Mucosa of descending colon (tissue), 3 donors: ENCODE data around the gene MAMSTR. TPM values are rescaled to one million over a fixed set of nuclear protein-coding genes. Genes with fewer than 3 reads are reported as not detected.

Source experiments
- ATAC-seq: fragments of 200-7000 bp; cut with Tn5 transposase; one replicate; pipeline ENCODE4 v1.9.1; 2020; ENCODE audit warnings: mild to moderate bottlenecking, moderate library complexity
- DNase-seq, 3 donors: peaks; one replicate each; pipeline ENCODE4 v3.0.0-alpha.2; 2020
- H3K36me3 ChIP-seq: fragments of 200-600 bp; one replicate; pipeline ENCODE4 v1.8.0; 2021; ENCODE audit warnings: low read depth, mild to moderate bottlenecking
- H3K4me1 ChIP-seq: fragments of 200-600 bp; one replicate; pipeline ENCODE4 v1.8.0; 2021; ENCODE audit warnings: low read depth, mild to moderate bottlenecking
- H3K4me3 ChIP-seq: fragments of 200-600 bp; one replicate; pipeline ENCODE4 v1.8.0; 2021; ENCODE audit warnings: mild to moderate bottlenecking
- H3K9me3 ChIP-seq: fragments of 200-600 bp; one replicate; pipeline ENCODE4 v1.8.0; 2021; ENCODE audit warnings: mild to moderate bottlenecking
- intact Hi-C, 2 donors: fragments of 100-400 bp; cut with DNase I in 1 of 2; cut with micrococcal nuclease in 1 of 2; formaldehyde crosslinking; loops; one replicate each; pipeline versions ENCODE4 v1.11.0 to v1.11.1; 2022; cut with DNase I, micrococcal nuclease
- total RNA-seq, 3 donors: library from RNA; stranded (reverse); fragmentation: NEBNext Ultra II Directional in 2 of 3; extraction: Animal tissue kit (Norgen Biotek cat#: 25700) in 2 of 3; gene quantifications; one replicate each; pipeline versions ENCODE4 v1.2.1 to v1.2.4, GENCODE V29; 2021 to 2023
- TF ChIP-seq, protein P1 (sequence below): fragments of 200-600 bp; IDR thresholded peaks from one replicate; pipeline ENCODE4 v1.8.0; 2022; ENCODE audit warnings: antibody characterized with exemption, mild to moderate bottlenecking
- donor health status: DM: no; HTN: no; CAD: no; lungs with moderate emphysema.
- donor health status: DM: no; HTN: no; CAD: no.
- donor health status: DM: no; HTN: yes; CAD: no.

The MAMSTR gene
- total RNA-seq, 3 donors from 2014 or later = 0.31 to 2.4 (median 0.61) TPM

DNA sequence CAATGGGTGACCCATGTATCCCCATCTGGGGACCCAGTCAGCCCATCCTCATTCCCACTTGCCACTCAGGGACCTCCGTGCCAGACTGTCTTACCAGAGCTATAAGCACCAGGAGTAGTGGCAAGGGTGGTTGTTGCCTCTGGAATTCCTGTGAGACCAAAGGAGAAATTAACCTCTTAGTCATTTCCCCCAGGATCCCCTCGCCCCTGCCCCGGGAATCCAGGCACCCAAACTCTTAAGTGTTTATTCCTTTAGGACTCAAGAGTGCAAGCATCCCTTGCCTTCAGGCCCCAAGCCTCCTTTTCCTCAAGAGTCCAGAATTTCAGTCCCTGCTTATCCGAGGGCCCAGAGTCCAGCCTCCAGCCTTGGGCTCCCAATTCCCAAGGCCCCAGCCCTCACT lies 55.9 kb downstream of the MAMSTR start:
- ATAC-seq (no peak), DNase-seq (no peak)
- no peaks in the 10 kb centered on the region for H3K36me3 ChIP-seq
- TF ChIP-seq, protein P1, sequence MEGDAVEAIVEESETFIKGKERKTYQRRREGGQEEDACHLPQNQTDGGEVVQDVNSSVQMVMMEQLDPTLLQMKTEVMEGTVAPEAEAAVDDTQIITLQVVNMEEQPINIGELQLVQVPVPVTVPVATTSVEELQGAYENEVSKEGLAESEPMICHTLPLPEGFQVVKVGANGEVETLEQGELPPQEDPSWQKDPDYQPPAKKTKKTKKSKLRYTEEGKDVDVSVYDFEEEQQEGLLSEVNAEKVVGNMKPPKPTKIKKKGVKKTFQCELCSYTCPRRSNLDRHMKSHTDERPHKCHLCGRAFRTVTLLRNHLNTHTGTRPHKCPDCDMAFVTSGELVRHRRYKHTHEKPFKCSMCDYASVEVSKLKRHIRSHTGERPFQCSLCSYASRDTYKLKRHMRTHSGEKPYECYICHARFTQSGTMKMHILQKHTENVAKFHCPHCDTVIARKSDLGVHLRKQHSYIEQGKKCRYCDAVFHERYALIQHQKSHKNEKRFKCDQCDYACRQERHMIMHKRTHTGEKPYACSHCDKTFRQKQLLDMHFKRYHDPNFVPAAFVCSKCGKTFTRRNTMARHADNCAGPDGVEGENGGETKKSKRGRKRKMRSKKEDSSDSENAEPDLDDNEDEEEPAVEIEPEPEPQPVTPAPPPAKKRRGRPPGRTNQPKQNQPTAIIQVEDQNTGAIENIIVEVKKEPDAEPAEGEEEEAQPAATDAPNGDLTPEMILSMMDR = no peak
- no peaks in the 10 kb centered on the region for H3K4me1 ChIP-seq
- intact Hi-C loops = no loop called here
- no peaks in the 10 kb centered on the region for H3K9me3 ChIP-seq
- no peak overlapping the region for H3K4me3 ChIP-seq

Other genes starting within 250 kb of the MAMSTR start
- gene LMTK3, start 207.9 kb downstream of the MAMSTR start, total RNA-seq = 1 to 10 TPM in 2 of 3 donors, under 1 TPM in 1; 0.48 to 2.6 (median 1.3) TPM
- 1 to 10 TPM in 2 of 3 donors, under 1 TPM in 1; 0.51 to 3.1 (median 1.1) TPM for gene SULT2B1, start 167.6 kb downstream of the MAMSTR start, total RNA-seq
- gene SPACA4, start 113.0 kb downstream of the MAMSTR start, total RNA-seq = not detected
- 100 to 1,000 TPM in 2 of 3 donors, 10 to 100 TPM in 1; 97.8 to 180 (median 175) TPM for gene FAM83E, start 104.6 kb downstream of the MAMSTR start, total RNA-seq
- gene RPL18, start 100.5 kb downstream of the MAMSTR start, total RNA-seq = 1,000 to 10,000 TPM in 2 of 3 donors, 100 to 1,000 TPM in 1; 999 to 1,336 (median 1,270) TPM
- 10 to 100 TPM; 37.9 to 54.8 (median 50.2) TPM for gene SPHK2, start 100.2 kb downstream of the MAMSTR start, total RNA-seq
- 10 to 100 TPM in 2 of 3 donors, 1 to 10 TPM in 1; 8.2 to 18.4 (median 11.1) TPM for gene DBP, start 82.3 kb downstream of the MAMSTR start, total RNA-seq
- gene CA11, start 73.5 kb downstream of the MAMSTR start, total RNA-seq = 10 to 100 TPM in 1 of 3 donors, 1 to 10 TPM in 2; 1.8 to 19.9 (median 3.7) TPM
- 1 to 10 TPM in 1 of 3 donors, under 1 TPM in 2; 0.22 to 1.2 (median 0.46) TPM for gene NTN5, start 46.7 kb downstream of the MAMSTR start, total RNA-seq
- gene FUT2, start 23.8 kb downstream of the MAMSTR start, total RNA-seq = 100 to 1,000 TPM in 2 of 3 donors, 10 to 100 TPM in 1; 44.7 to 137 (median 116) TPM
- 1 to 10 TPM; 1.7 to 8.6 (median 3.2) TPM for gene RASIP1, start 20.9 kb upstream of the MAMSTR start, total RNA-seq
- gene IZUMO1, start 27.2 kb upstream of the MAMSTR start, total RNA-seq = not detected
- 1 to 10 TPM in 1 of 3 donors, under 1 TPM in 2; 0.17 to 1.5 (median 0.72) TPM for gene FUT1, start 32.9 kb upstream of the MAMSTR start, total RNA-seq
- gene FGF21, start 35.8 kb upstream of the MAMSTR start, total RNA-seq = not detected
- gene BCAT2, start 91.3 kb upstream of the MAMSTR start, total RNA-seq = 10 to 100 TPM; 46.6 to 82.6 (median 57.4) TPM
- gene HSD17B14, start 116.8 kb upstream of the MAMSTR start, total RNA-seq = 10 to 100 TPM in 1 of 3 donors, 1 to 10 TPM in 2; 2.4 to 10.1 (median 2.4) TPM
- gene PLEKHA4, start 148.9 kb upstream of the MAMSTR start, total RNA-seq = 10 to 100 TPM in 2 of 3 donors, 1 to 10 TPM in 1; 4.6 to 30.2 (median 21.5) TPM
- 10 to 100 TPM; 31.8 to 47.7 (median 44.6) TPM for gene PPP1R15A, start 152.7 kb upstream of the MAMSTR start, total RNA-seq
- gene TULP2, start 179.0 kb upstream of the MAMSTR start, total RNA-seq = under 1 TPM in 1 of 3 donors, not detected in 2; 0.32 TPM
- gene NUCB1, start 180.6 kb upstream of the MAMSTR start, total RNA-seq = 100 to 1,000 TPM; 171 to 219 (median 205) TPM
- gene DHDH, start 214.0 kb upstream of the MAMSTR start, total RNA-seq = under 1 TPM in 1 of 3 donors, not detected in 2; 0.52 TPM
- 100 to 1,000 TPM in 2 of 3 donors, 10 to 100 TPM in 1; 90.2 to 128 (median 125) TPM for gene BAX, start 235.2 kb upstream of the MAMSTR start, total RNA-seq
- 1,000 to 10,000 TPM; 1,659 to 1,792 (median 1,691) TPM for gene FTL, start 245.6 kb upstream of the MAMSTR start, total RNA-seq